ENCODE data around the gene NFKBIB.

NFKBIB gene

DNA sequence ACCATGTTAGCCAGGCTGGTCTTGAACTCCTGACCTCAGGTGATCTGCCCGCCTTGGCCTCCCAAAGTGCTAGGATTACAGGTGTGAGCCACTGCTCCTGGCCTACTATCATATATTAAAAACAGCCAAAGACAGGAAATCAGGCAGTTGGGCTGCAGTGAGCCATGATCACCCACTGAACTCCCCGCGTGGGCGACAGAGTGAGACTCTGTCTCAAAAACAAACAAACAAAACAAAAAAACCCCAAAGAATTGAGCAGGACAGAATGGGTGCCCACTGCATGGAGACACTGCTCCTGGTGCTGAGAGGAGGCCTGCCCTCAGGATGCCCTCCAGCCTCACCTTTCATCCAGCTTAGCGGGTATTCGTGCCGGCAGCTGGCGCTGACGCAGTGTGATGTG lies 16.5 kb upstream of the NFKBIB start:
- TF ChIP-seq TAF1 (IDR thresholded peaks at IDR 0.05; ENCODE audit: borderline replicate concordance, insufficient read depth, low read length) = no peak
- no peak for TF ChIP-seq POLR2AphosphoS5 (IDR thresholded peaks at IDR 0.05; ENCODE audit: low read depth, low read length)
- TF ChIP-seq FOXP2 (optimal IDR thresholded peaks at IDR 0.05; ENCODE audit: borderline replicate concordance, extremely low read depth, extremely low read length, insufficient read depth) = no peak
- TF ChIP-seq, protein P1, sequence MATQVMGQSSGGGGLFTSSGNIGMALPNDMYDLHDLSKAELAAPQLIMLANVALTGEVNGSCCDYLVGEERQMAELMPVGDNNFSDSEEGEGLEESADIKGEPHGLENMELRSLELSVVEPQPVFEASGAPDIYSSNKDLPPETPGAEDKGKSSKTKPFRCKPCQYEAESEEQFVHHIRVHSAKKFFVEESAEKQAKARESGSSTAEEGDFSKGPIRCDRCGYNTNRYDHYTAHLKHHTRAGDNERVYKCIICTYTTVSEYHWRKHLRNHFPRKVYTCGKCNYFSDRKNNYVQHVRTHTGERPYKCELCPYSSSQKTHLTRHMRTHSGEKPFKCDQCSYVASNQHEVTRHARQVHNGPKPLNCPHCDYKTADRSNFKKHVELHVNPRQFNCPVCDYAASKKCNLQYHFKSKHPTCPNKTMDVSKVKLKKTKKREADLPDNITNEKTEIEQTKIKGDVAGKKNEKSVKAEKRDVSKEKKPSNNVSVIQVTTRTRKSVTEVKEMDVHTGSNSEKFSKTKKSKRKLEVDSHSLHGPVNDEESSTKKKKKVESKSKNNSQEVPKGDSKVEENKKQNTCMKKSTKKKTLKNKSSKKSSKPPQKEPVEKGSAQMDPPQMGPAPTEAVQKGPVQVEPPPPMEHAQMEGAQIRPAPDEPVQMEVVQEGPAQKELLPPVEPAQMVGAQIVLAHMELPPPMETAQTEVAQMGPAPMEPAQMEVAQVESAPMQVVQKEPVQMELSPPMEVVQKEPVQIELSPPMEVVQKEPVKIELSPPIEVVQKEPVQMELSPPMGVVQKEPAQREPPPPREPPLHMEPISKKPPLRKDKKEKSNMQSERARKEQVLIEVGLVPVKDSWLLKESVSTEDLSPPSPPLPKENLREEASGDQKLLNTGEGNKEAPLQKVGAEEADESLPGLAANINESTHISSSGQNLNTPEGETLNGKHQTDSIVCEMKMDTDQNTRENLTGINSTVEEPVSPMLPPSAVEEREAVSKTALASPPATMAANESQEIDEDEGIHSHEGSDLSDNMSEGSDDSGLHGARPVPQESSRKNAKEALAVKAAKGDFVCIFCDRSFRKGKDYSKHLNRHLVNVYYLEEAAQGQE (IDR thresholded peaks at IDR 0.05; ENCODE audit: insufficient read depth in 1 of 2, low read depth in 2 of 2, low read length in 2 of 2) = no peak
- no peak for TF ChIP-seq SIN3A (IDR thresholded peaks at IDR 0.05; ENCODE audit: borderline replicate concordance, insufficient read depth, low read length)

DNA sequence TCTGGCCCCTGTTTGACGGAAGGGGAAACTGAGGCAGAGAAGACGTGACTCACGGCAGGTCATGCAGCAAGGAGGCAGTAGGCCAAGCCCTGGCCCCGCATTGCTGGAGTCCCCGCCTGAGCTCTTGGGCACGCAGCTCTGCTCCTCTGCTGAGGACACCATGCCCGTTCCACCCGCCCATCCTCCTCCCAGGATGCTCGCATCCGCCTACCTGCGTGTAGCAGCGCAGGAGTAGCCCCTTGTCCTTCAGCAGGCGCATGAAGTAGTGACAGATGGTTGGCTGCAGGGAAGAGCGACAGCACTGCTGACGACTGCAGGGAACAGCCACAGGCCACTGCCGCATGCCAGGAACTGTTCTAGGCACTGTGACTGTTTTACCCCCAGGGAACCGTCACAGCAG lies 10.9 kb upstream of the NFKBIB start:
- TF ChIP-seq SIN3A (IDR thresholded peaks at IDR 0.05; ENCODE audit: borderline replicate concordance, insufficient read depth, low read length) = no peak
- TF ChIP-seq, protein P1 (IDR thresholded peaks at IDR 0.05; ENCODE audit: insufficient read depth in 1 of 2, low read depth in 2 of 2, low read length in 2 of 2) = no peak
- no peak for TF ChIP-seq TAF1 (IDR thresholded peaks at IDR 0.05; ENCODE audit: borderline replicate concordance, insufficient read depth, low read length)
- TF ChIP-seq FOXP2 (optimal IDR thresholded peaks at IDR 0.05; ENCODE audit: borderline replicate concordance, extremely low read depth, extremely low read length, insufficient read depth) = no peak
- TF ChIP-seq POLR2AphosphoS5 (IDR thresholded peaks at IDR 0.05; ENCODE audit: low read depth, low read length) = no peak

DNA sequence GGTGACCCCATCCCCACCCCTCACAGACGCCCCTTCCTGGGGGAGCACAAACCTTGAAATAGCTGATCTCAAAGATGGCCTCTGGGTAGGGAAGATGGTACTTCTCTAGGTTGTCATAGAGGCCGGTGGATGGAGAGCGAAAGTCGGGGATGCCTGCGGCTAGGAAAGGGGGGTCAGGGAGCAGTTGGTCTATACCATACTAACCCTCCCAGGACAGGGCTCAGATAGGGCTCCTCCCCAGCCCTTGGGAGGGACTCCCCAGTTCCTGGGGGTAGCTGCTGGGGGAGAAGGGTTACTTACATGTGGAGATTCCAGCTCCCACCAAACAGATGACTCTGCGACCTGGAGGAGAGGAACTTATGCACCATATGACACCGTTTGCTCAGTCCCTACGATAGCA lies 10.0 kb upstream of the NFKBIB start:
- no peak for TF ChIP-seq TAF1 (IDR thresholded peaks at IDR 0.05; ENCODE audit: borderline replicate concordance, insufficient read depth, low read length)
- no peak for TF ChIP-seq FOXP2 (optimal IDR thresholded peaks at IDR 0.05; ENCODE audit: borderline replicate concordance, extremely low read depth, extremely low read length, insufficient read depth)
- no peak for TF ChIP-seq POLR2AphosphoS5 (IDR thresholded peaks at IDR 0.05; ENCODE audit: low read depth, low read length)
- no peak for TF ChIP-seq SIN3A (IDR thresholded peaks at IDR 0.05; ENCODE audit: borderline replicate concordance, insufficient read depth, low read length)
- TF ChIP-seq, protein P1 (IDR thresholded peaks at IDR 0.05; ENCODE audit: insufficient read depth in 1 of 2, low read depth in 2 of 2, low read length in 2 of 2) = no peak

DNA sequence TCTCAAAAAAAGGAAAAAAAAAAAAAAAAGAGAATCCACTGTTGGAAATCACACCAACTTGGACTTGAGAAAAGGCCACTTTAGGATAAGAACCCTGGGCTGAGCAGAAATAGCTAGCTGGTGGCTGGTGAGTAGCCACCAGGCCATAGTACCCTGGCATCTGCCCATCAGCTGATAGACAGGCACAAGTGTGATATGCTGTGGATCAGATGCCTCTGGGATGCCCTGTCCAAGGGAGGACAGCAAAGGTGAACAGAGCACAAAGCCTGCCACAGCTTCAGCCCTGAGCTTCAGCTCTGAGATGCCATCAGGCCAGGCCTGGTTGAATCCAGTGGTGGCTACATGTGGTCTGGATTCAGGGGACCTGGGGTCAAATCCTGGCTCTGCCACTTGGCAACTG lies 9.1 kb upstream of the NFKBIB start:
- TF ChIP-seq, protein P1 (IDR thresholded peaks at IDR 0.05; ENCODE audit: insufficient read depth in 1 of 2, low read depth in 2 of 2, low read length in 2 of 2) = no peak
- TF ChIP-seq FOXP2 (optimal IDR thresholded peaks at IDR 0.05; ENCODE audit: borderline replicate concordance, extremely low read depth, extremely low read length, insufficient read depth) (no peak), POLR2AphosphoS5 (IDR thresholded peaks at IDR 0.05; ENCODE audit: low read depth, low read length) (no peak), TAF1 (IDR thresholded peaks at IDR 0.05; ENCODE audit: borderline replicate concordance, insufficient read depth, low read length) (no peak), SIN3A (IDR thresholded peaks at IDR 0.05; ENCODE audit: borderline replicate concordance, insufficient read depth, low read length) (no peak)

DNA sequence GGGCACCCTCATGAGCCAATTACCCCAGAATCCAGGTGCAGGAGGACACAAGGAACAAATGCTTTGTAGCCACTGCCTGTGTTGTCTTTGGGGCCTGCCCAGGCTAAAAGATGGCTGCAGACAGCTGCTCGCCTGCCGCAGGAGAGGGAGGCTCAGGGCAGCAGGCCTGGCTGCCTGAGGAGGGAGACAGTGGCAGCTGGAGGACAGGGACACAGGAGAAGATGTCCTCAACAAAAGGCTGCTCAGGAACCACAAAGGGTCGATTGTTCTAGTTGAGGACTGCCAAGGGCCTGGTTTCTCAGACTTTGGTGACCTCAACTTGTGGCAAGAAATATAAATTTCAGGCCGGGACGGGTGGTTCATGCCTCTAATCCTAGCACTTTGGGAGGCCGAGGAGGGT lies 8.0 kb upstream of the NFKBIB start:
- TF ChIP-seq SIN3A (IDR thresholded peaks at IDR 0.05; ENCODE audit: borderline replicate concordance, insufficient read depth, low read length) (no peak), POLR2AphosphoS5 (IDR thresholded peaks at IDR 0.05; ENCODE audit: low read depth, low read length) (no peak), TAF1 (IDR thresholded peaks at IDR 0.05; ENCODE audit: borderline replicate concordance, insufficient read depth, low read length) (no peak), FOXP2 (optimal IDR thresholded peaks at IDR 0.05; ENCODE audit: borderline replicate concordance, extremely low read depth, extremely low read length, insufficient read depth) (no peak)
- TF ChIP-seq, protein P1 (IDR thresholded peaks at IDR 0.05; ENCODE audit: insufficient read depth in 1 of 2, low read depth in 2 of 2, low read length in 2 of 2) = no peak
